ENCODE data around the gene ARMC12. TPM values are rescaled to one million over a fixed set of nuclear protein-coding genes. Genes with fewer than 3 reads are reported as not detected.

The ARMC12 gene
- total RNA-seq, 2 experiments from 2014 or later: 1.0 to 1.1 TPM

GRCh38 chr6:35737413-35738211 lies 780 bp downstream of the ARMC12 start:
- H3K4me1 Mint-ChIP-seq (ENCODE audit: low read depth): peaks cover 42% of the 10 kb centered on the region
- peak; percentile 75 for ATAC-seq
- H3K4me3 Mint-ChIP-seq: peak overlapping the region; percentile 31
- CTCF ChIA-PET: interaction anchor here (0.6 to 9.6 kb wide), 55 partner anchors 9 to 290 kb away, joined by 3 to 272 read pairs (median 8); partner anchors contain the start of genes FANCE and FKBP5
- peak overlapping the region; percentile 77 for H3K27ac Mint-ChIP-seq
- no peaks in the 10 kb centered on the region for H3K9me3 Mint-ChIP-seq
- H3K27me3 Mint-ChIP-seq: no peaks in the 10 kb centered on the region
- H3K36me3 Mint-ChIP-seq (ENCODE audit: low read depth): no peaks in the 10 kb centered on the region
- intact Hi-C loops (cut with micrococcal nuclease): loop anchor here (1.0 kb wide), 1 partner anchor 153 kb away; no protein-coding TSS in a partner anchor
- POLR2A ChIA-PET: interaction anchor here (1.4 to 2.1 kb wide), 2 partner anchors 9 to 50 kb away, joined by 4 to 6 read pairs; no protein-coding TSS in a partner anchor
- peak; percentile 13 for DNase-seq
- peak; percentile 86 for TF ChIP-seq CTCF (IDR thresholded peaks at IDR 0.05)

- no peak for TF ChIP-seq CTCF (IDR thresholded peaks at IDR 0.05)
- no peaks in the 10 kb centered on the region for H3K27me3 Mint-ChIP-seq
- H3K4me3 Mint-ChIP-seq: no peak overlapping the region
- peaks cover 25% of the 10 kb centered on the region for H3K4me1 Mint-ChIP-seq (ENCODE audit: low read depth)
- intact Hi-C loops (cut with micrococcal nuclease): no loop called here
- DNase-seq: no peak
- no peaks in the 10 kb centered on the region for H3K36me3 Mint-ChIP-seq (ENCODE audit: low read depth)
- H3K27ac Mint-ChIP-seq: no peak overlapping the region
- POLR2A ChIA-PET: interaction anchor here (0.7 kb wide), 1 partner anchor 18 kb away, joined by 3 read pairs; no protein-coding TSS in a partner anchor
- no peaks in the 10 kb centered on the region for H3K9me3 Mint-ChIP-seq
- CTCF ChIA-PET: interaction anchor here (1.1 to 9.6 kb wide), 7 partner anchors 116 to 218 kb away, joined by 3 to 272 read pairs (median 4); no protein-coding TSS in a partner anchor
- no peak for ATAC-seq
Measured at GRCh38 chr6:35739645-35740524, 3.1 kb downstream of the ARMC12 start.

- Mint-ChIP-seq H3K4me3 (no peak overlapping the region), H3K4me1 (ENCODE audit: low read depth) (peaks cover under 1% of the 10 kb centered on the region), H3K9me3 (peaks cover 3% of the 10 kb centered on the region), H3K27me3 (no peaks in the 10 kb centered on the region), H3K36me3 (ENCODE audit: low read depth) (peaks cover under 1% of the 10 kb centered on the region), H3K27ac (no peak overlapping the region)
- ATAC-seq (no peak), DNase-seq (no peak)
- ChIA-PET POLR2A (no interaction called here), CTCF (interaction anchor here (0.6 kb wide), 1 partner anchor 66 kb away, joined by 4 read pairs; no protein-coding TSS in a partner anchor)
- no peak for TF ChIP-seq CTCF (IDR thresholded peaks at IDR 0.05)
- intact Hi-C loops (cut with micrococcal nuclease): no loop called here
Measured at GRCh38 chr6:35742842-35743241, 6.0 kb downstream of the ARMC12 start.

DNA sequence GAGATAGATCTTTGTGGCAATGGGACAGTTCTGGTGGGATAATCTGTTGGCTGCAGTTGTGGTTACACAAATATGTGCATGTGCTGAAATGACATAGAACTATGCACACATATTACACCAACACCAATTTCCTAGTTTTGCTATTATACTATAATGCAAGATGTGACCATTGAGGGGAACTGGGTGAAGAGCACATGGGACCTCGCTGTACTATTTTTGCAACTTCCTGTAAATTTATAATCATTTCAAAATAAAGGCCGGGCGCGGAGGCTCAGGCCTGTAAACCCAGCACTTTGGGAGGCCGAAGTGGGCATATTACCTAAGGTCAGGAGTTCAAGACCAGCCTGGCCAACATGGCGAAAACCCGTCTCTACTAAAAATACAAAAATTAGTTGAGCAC lies 8.7 kb downstream of the ARMC12 start:
- Mint-ChIP-seq H3K4me1 (ENCODE audit: low read depth) (no peaks in the 10 kb centered on the region), H3K4me3 (no peak overlapping the region), H3K27me3 (no peaks in the 10 kb centered on the region), H3K9me3 (peaks cover 6% of the 10 kb centered on the region), H3K27ac (no peak overlapping the region), H3K36me3 (ENCODE audit: low read depth) (peaks cover 2% of the 10 kb centered on the region)
- intact Hi-C loops (cut with micrococcal nuclease): no loop called here
- ATAC-seq: no peak
- ChIA-PET POLR2A (no interaction called here), CTCF (no interaction called here)
- no peak for DNase-seq
- TF ChIP-seq CTCF (IDR thresholded peaks at IDR 0.05): no peak

Measured in activated CD8-positive, alpha-beta T cell treated with anti-CD3 and anti-CD28 coated beads for 36 hours (primary cell).